OCI-LY1 (cell line): ENCODE measurements around the gene ATP2B2.

ENCODE experiments used
- H2AFZ ChIP-seq: fragments of 200-600 bp; sonication (generic), shearing (Covaris generic); 2 replicates; pipeline ENCODE4 v1.6.0; 2014; ENCODE audit warnings: antibody characterized with exemption, mild to moderate bottlenecking, low read length
- H3F3A ChIP-seq: fragments of 200-600 bp; sonication (generic), shearing (Covaris generic); 2 replicates; pipeline ENCODE4 v1.6.0; 2014; ENCODE audit warnings: mild to moderate bottlenecking, antibody characterized with exemption, low read length, moderate library complexity; ENCODE audit not compliant: insufficient read depth
- H3K27ac ChIP-seq: fragments of 200-600 bp; sonication (generic); 2 replicates; pipeline ENCODE4 v1.5.1; 2014; ENCODE audit warnings: low read length, mixed run types, mild to moderate bottlenecking, low read depth; ENCODE audit not compliant: poor library complexity, severe bottlenecking
- H3K27me3 ChIP-seq: fragments of 200-600 bp; sonication (generic); 2 replicates; pipeline ENCODE4 v1.6.0; 2014; ENCODE audit warnings: antibody characterized with exemption, mild to moderate bottlenecking, low read length, moderate library complexity; ENCODE audit not compliant: insufficient read depth
- H3K36me3 ChIP-seq: fragments of 200-600 bp; sonication (generic); 2 replicates; pipeline ENCODE4 v1.6.1; 2014; ENCODE audit warnings: mild to moderate bottlenecking, antibody characterized with exemption, low read length, moderate library complexity, mixed read lengths; ENCODE audit not compliant: insufficient read depth
- H3K4me1 ChIP-seq: fragments of 200-600 bp; sonication (generic); 2 replicates; pipeline ENCODE4 v1.5.1; 2014; ENCODE audit warnings: mild to moderate bottlenecking, low read length, moderate library complexity; ENCODE audit not compliant: insufficient read depth, severe bottlenecking
- H3K4me2 ChIP-seq: fragments of 200-600 bp; sonication (generic), shearing (Covaris generic); 2 replicates; pipeline ENCODE4 v1.6.1; 2014; ENCODE audit warnings: low read length
- H3K4me3 ChIP-seq: fragments of 200-600 bp; sonication (generic); 2 replicates; pipeline ENCODE4 v1.5.1; 2014; ENCODE audit warnings: low read length, low read depth, mild to moderate bottlenecking, mixed read lengths; ENCODE audit not compliant: poor library complexity, severe bottlenecking
- H3K79me2 ChIP-seq: fragments of 200-600 bp; shearing (Covaris generic); 2 replicates; pipeline ENCODE4 v1.6.1; 2016; ENCODE audit warnings: mixed run types, low read length, mixed read lengths; ENCODE audit not compliant: insufficient read depth
- H3K9ac ChIP-seq: fragments of 200-600 bp; sonication (generic), shearing (Covaris generic); 2 replicates; pipeline ENCODE4 v1.6.1; 2014; ENCODE audit warnings: mild to moderate bottlenecking, low read length, mixed read lengths
- H3K9me2 ChIP-seq: fragments of 200-600 bp; sonication (generic), shearing (Covaris generic); 2 replicates; pipeline ENCODE4 v1.6.1; 2014; ENCODE audit warnings: low read depth, mild to moderate bottlenecking, low read length, mixed read lengths
- H3K9me3 ChIP-seq: fragments of 200-600 bp; shearing (Covaris generic); 2 replicates; pipeline ENCODE4 v1.6.1; 2014; ENCODE audit warnings: low read length, mixed read lengths
- H4K20me1 ChIP-seq: fragments of 200-600 bp; sonication (generic), shearing (Covaris generic); 2 replicates; pipeline ENCODE4 v1.6.0; 2016; ENCODE audit warnings: mild to moderate bottlenecking, low read length; ENCODE audit not compliant: insufficient read depth
- EZH2 ChIP-seq: fragments of 200-600 bp; sonication (generic), shearing (Covaris generic); IDR thresholded peaks from 2 replicates; pipeline ENCODE4 v1.8.0; 2017; ENCODE audit warnings: borderline replicate concordance, mixed run types, mild to moderate bottlenecking, antibody characterized with exemption, low read length, moderate library complexity, mixed read lengths
- TF ChIP-seq, protein P1 (sequence below): fragments of 200-600 bp; sonication (generic), shearing (Covaris generic); IDR thresholded peaks from 2 replicates; pipeline ENCODE4 v1.5.1; 2017; ENCODE audit warnings: mild to moderate bottlenecking, antibody characterized with exemption, low read length, moderate library complexity, mixed read lengths

ATP2B2 gene

GRCh38 chr3:10333349-10333650, 172.1 kb downstream of the ATP2B2 start:
- no peaks in the 10 kb centered on the region for H3F3A ChIP-seq
- H3K27me3 ChIP-seq: peaks cover 13% of the 10 kb centered on the region
- H3K4me2 ChIP-seq: no peak overlapping the region
- no peaks in the 10 kb centered on the region for H3K79me2 ChIP-seq
- no peaks in the 10 kb centered on the region for H3K4me1 ChIP-seq
- no peaks in the 10 kb centered on the region for H3K9me2 ChIP-seq
- H3K4me3 ChIP-seq: no peak overlapping the region
- H2AFZ ChIP-seq: no peak overlapping the region
- TF ChIP-seq, protein P1, sequence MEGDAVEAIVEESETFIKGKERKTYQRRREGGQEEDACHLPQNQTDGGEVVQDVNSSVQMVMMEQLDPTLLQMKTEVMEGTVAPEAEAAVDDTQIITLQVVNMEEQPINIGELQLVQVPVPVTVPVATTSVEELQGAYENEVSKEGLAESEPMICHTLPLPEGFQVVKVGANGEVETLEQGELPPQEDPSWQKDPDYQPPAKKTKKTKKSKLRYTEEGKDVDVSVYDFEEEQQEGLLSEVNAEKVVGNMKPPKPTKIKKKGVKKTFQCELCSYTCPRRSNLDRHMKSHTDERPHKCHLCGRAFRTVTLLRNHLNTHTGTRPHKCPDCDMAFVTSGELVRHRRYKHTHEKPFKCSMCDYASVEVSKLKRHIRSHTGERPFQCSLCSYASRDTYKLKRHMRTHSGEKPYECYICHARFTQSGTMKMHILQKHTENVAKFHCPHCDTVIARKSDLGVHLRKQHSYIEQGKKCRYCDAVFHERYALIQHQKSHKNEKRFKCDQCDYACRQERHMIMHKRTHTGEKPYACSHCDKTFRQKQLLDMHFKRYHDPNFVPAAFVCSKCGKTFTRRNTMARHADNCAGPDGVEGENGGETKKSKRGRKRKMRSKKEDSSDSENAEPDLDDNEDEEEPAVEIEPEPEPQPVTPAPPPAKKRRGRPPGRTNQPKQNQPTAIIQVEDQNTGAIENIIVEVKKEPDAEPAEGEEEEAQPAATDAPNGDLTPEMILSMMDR: no peak
- H3K27ac ChIP-seq: no peak overlapping the region
- H3K9me3 ChIP-seq: no peaks in the 10 kb centered on the region
- no peaks in the 10 kb centered on the region for H3K36me3 ChIP-seq
- H3K9ac ChIP-seq: no peak overlapping the region
- no peaks in the 10 kb centered on the region for H4K20me1 ChIP-seq

DNA sequence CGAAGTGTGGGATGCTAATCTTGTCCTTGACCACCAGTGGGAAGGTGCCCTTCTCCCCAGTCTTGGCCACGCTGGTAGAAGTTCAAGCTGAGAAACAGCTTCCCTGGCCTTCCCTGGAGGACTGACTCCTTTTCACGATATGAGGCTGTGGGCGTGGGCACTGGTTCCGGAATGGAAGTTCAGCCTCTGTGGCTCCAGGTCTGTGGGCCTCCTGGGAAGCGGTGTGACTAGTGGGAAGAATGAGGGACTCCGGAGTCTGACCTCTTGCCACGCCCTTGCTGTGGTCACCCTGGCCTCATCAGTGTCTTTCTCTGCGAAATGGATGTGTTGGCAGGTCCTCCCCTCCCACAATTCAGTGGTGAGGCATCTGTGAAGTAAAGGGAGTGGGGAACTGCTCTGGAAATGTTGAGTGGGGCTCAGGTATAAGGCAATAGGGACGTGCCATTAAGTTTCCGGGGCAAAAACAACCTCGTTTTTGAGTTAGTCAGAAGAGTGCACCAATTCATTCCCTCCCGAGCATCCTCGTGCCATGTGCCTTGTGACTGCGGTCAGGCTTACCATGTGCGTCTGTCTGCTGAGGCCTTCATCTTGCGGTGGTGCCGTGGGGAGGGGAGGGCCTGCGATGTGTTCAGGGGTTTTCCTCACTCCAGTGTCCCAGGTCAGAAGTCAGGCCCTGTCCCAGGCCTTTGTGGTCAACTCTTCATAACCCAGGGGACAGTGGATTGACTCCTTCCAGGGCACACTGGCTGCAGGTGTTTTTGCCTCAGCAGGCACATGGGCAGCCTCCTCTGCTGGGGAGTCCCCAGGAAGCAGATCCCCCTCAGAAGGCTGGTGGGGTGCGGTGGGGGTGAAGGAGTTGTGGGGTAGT, 172.7 kb downstream of the ATP2B2 start:
- no peak for TF ChIP-seq EZH2
- TF ChIP-seq, protein P1: no peak
- Histone ChIP-seq H3K9me3 (no peaks in the 10 kb centered on the region), H4K20me1 (no peaks in the 10 kb centered on the region), H3K9me2 (no peaks in the 10 kb centered on the region), H3K4me2 (no peak overlapping the region), H3K79me2 (no peaks in the 10 kb centered on the region), H3K36me3 (no peaks in the 10 kb centered on the region), H3K4me1 (no peaks in the 10 kb centered on the region), H3K9ac (no peak overlapping the region), H3F3A (no peaks in the 10 kb centered on the region), H2AFZ (no peak overlapping the region), H3K27me3 (peaks cover 10% of the 10 kb centered on the region), H3K27ac (no peak overlapping the region), H3K4me3 (no peak overlapping the region)

DNA sequence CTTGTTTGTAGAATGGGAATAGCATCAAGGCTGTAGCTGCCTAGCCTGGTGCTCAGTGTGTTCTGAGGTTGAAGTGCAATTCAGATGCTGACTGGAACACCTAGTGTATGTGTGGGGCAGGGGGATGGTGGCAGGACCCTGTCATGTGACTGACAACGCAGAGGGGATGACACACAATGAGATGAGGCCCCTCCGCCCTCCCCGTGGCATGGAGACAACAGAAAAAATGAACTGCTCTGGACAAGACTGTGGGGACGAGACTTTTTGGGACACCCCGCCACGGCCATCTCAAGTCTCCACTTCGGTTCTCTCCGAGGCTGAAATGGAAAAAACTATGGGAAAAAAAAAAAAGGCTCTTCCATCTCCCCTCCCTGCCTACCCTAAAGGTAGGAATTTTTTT, 174.1 kb downstream of the ATP2B2 start:
- peaks cover 8% of the 10 kb centered on the region for H3K27me3 ChIP-seq
- no peak overlapping the region for H2AFZ ChIP-seq
- no peaks in the 10 kb centered on the region for H4K20me1 ChIP-seq
- H3K36me3 ChIP-seq: no peaks in the 10 kb centered on the region
- H3K4me2 ChIP-seq: no peak overlapping the region
- H3K9me2 ChIP-seq: no peaks in the 10 kb centered on the region
- H3K4me1 ChIP-seq: no peaks in the 10 kb centered on the region
- no peaks in the 10 kb centered on the region for H3K79me2 ChIP-seq
- no peak overlapping the region for H3K9ac ChIP-seq
- H3K4me3 ChIP-seq: no peak overlapping the region
- TF ChIP-seq, protein P1: no peak
- TF ChIP-seq EZH2: no peak
- H3K9me3 ChIP-seq: no peaks in the 10 kb centered on the region
- H3F3A ChIP-seq: no peaks in the 10 kb centered on the region
- H3K27ac ChIP-seq: no peak overlapping the region
